ENCODE data around the gene NID1. TPM values are rescaled to one million over a fixed set of nuclear protein-coding genes. Genes with fewer than 3 reads are reported as not detected.

Gene NID1
- total RNA-seq, 1 experiment from 2014 or later = 48.5 TPM

GRCh38 chr1:235990330-235990795 lies 74.5 kb downstream of the NID1 start:
- no peak overlapping the region for H3K27ac Mint-ChIP-seq (ENCODE audit: unreplicated experiment)
- H3K27me3 Mint-ChIP-seq (ENCODE audit: insufficient read depth, unreplicated experiment) = no peaks in the 10 kb centered on the region

GRCh38 chr1:235989105-235989504 lies 75.8 kb downstream of the NID1 start:
- POLR2A ChIA-PET = no interaction called here
- Histone ChIP-seq H3K4me3 (ENCODE audit: low read depth, low read length) (no peak overlapping the region), H3K36me3 (ENCODE audit: control insufficient read depth, insufficient read depth, low read length) (no peaks in the 10 kb centered on the region), H3K4me1 (0 out of 2 replicates have a peak, but pooled peaks cover 5% of the 10 kb centered on the region), H3K9me3 (no peaks in the 10 kb centered on the region), H3K27me3 (replicated peaks; ENCODE audit: control insufficient read depth, insufficient read depth, low read length) (no peaks in the 10 kb centered on the region)
- CTCF ChIA-PET = no interaction called here
- Mint-ChIP-seq H3K9me3 (ENCODE audit: unreplicated experiment) (peaks cover 12% of the 10 kb centered on the region), H3K4me1 (ENCODE audit: low read depth, unreplicated experiment) (peaks cover 5% of the 10 kb centered on the region), H3K36me3 (ENCODE audit: insufficient read depth, unreplicated experiment) (peaks cover 9% of the 10 kb centered on the region), H3K4me3 (ENCODE audit: unreplicated experiment) (no peak overlapping the region), H3K27me3 (ENCODE audit: insufficient read depth, unreplicated experiment) (no peaks in the 10 kb centered on the region), H3K27ac (ENCODE audit: unreplicated experiment) (no peak overlapping the region)
- DNase-seq = no peak
- BruUV-seq (replicated peaks) = no TSS peak
- no peak for TF ChIP-seq CTCF (IDR thresholded peaks at IDR 0.05; ENCODE audit: insufficient read depth in 1 of 2, low read depth in 1 of 2, low read length in 1 of 2, severe bottlenecking in 1 of 2, unreplicated experiment in 1 of 2)
- intact Hi-C loops (cut with micrococcal nuclease; ENCODE audit: unreplicated experiment) = no loop called here

More at GRCh38 chr1:235990330-235990795, 74.5 kb downstream of the NID1 start:
- H3K4me3 Mint-ChIP-seq (ENCODE audit: unreplicated experiment) = no peak overlapping the region
- no peaks in the 10 kb centered on the region for H3K9me3 ChIP-seq
- POLR2A ChIA-PET = no interaction called here
- CTCF ChIA-PET = no interaction called here
- no peak overlapping the region for H3K4me3 ChIP-seq (ENCODE audit: low read depth, low read length)
- no peaks in the 10 kb centered on the region for H3K27me3 ChIP-seq (replicated peaks; ENCODE audit: control insufficient read depth, insufficient read depth, low read length)
- TF ChIP-seq CTCF (IDR thresholded peaks at IDR 0.05; ENCODE audit: insufficient read depth in 1 of 2, low read depth in 1 of 2, low read length in 1 of 2, severe bottlenecking in 1 of 2, unreplicated experiment in 1 of 2) = no peak
- intact Hi-C loops (cut with micrococcal nuclease; ENCODE audit: unreplicated experiment) = no loop called here
- H3K36me3 ChIP-seq (ENCODE audit: control insufficient read depth, insufficient read depth, low read length) = no peaks in the 10 kb centered on the region
- peaks cover 5% of the 10 kb centered on the region for H3K4me1 Mint-ChIP-seq (ENCODE audit: low read depth, unreplicated experiment)
- peaks cover 9% of the 10 kb centered on the region for H3K36me3 Mint-ChIP-seq (ENCODE audit: insufficient read depth, unreplicated experiment)
- H3K4me1 ChIP-seq = 0 out of 2 replicates have a peak, but pooled peaks cover 5% of the 10 kb centered on the region
- DNase-seq = no peak
- no TSS peak for BruUV-seq (replicated peaks)
- peaks cover 12% of the 10 kb centered on the region for H3K9me3 Mint-ChIP-seq (ENCODE audit: unreplicated experiment)

- H3K4me3 Mint-ChIP-seq (ENCODE audit: unreplicated experiment) = no peak overlapping the region
- H3K36me3 ChIP-seq (ENCODE audit: control insufficient read depth, insufficient read depth, low read length) = no peaks in the 10 kb centered on the region
- no peak for DNase-seq
- peaks cover 9% of the 10 kb centered on the region for H3K36me3 Mint-ChIP-seq (ENCODE audit: insufficient read depth, unreplicated experiment)
- no TSS peak for BruUV-seq (replicated peaks)
- intact Hi-C loops (cut with micrococcal nuclease; ENCODE audit: unreplicated experiment) = no loop called here
- ChIA-PET CTCF (no interaction called here), POLR2A (no interaction called here)
- H3K27me3 ChIP-seq (replicated peaks; ENCODE audit: control insufficient read depth, insufficient read depth, low read length) = no peaks in the 10 kb centered on the region
- no peak for TF ChIP-seq CTCF (IDR thresholded peaks at IDR 0.05; ENCODE audit: insufficient read depth in 1 of 2, low read depth in 1 of 2, low read length in 1 of 2, severe bottlenecking in 1 of 2, unreplicated experiment in 1 of 2)
- no peak overlapping the region for H3K4me3 ChIP-seq (ENCODE audit: low read depth, low read length)
- peaks cover 12% of the 10 kb centered on the region for H3K9me3 Mint-ChIP-seq (ENCODE audit: unreplicated experiment)
- no peaks in the 10 kb centered on the region for H3K9me3 ChIP-seq
- H3K27ac Mint-ChIP-seq (ENCODE audit: unreplicated experiment) = no peak overlapping the region
- H3K4me1 Mint-ChIP-seq (ENCODE audit: low read depth, unreplicated experiment) = peaks cover 5% of the 10 kb centered on the region
- 0 out of 2 replicates have a peak, but pooled peaks cover 5% of the 10 kb centered on the region for H3K4me1 ChIP-seq
- H3K27me3 Mint-ChIP-seq (ENCODE audit: insufficient read depth, unreplicated experiment) = no peaks in the 10 kb centered on the region
Observed at GRCh38 chr1:235986869-235987268, 78.0 kb downstream of the NID1 start.

Measured in Caco-2 (cell line).